GM10266 (cell line): Measurements from ENCODE around the gene SFN.
"Not testable (repeated sequence)": the region's sequence is repeated elsewhere in the genome, so short reads cannot be mapped to it uniquely, and the experiment has no call there.

ENCODE experiments used
- DNase-seq: peaks from one replicate; pipeline ENCODE4 v3.0.0; 2012; ENCODE audit errors: extremely low spot score
- TF ChIP-seq, protein P1 (sequence below): IDR thresholded peaks from 2 replicates; pipeline ENCODE4 v1.5.1; 2012; ENCODE audit warnings: mild to moderate bottlenecking, low read depth; ENCODE audit not compliant: control insufficient read depth, insufficient read depth; ENCODE audit errors: missing control alignments

Gene SFN

GRCh38 chr1:26858891-26859640 is 3.9 kb upstream of the SFN start:
- no peak for DNase-seq
- TF ChIP-seq, protein P1, sequence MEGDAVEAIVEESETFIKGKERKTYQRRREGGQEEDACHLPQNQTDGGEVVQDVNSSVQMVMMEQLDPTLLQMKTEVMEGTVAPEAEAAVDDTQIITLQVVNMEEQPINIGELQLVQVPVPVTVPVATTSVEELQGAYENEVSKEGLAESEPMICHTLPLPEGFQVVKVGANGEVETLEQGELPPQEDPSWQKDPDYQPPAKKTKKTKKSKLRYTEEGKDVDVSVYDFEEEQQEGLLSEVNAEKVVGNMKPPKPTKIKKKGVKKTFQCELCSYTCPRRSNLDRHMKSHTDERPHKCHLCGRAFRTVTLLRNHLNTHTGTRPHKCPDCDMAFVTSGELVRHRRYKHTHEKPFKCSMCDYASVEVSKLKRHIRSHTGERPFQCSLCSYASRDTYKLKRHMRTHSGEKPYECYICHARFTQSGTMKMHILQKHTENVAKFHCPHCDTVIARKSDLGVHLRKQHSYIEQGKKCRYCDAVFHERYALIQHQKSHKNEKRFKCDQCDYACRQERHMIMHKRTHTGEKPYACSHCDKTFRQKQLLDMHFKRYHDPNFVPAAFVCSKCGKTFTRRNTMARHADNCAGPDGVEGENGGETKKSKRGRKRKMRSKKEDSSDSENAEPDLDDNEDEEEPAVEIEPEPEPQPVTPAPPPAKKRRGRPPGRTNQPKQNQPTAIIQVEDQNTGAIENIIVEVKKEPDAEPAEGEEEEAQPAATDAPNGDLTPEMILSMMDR: no peak

DNA sequence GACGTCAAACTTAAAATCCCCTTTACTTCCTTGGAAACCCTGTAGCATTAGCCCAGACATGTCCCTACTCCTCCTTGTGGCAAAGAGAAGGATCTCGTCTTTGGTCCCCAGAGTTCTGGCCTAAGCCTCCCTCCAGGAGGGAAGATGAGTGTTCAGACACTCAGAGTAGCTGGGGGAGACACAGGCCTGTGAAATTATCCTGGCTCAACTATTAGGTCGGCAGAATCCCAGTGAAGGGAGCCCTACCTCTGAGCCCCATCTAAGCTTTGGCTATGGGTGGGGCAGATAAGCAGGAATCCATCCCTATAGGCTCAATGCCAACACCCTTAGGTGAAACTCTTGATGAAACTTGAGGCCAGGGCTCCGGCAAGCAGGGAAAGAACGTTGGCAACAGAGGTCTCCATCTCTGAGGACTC is 1.7 kb upstream of the SFN start:
- DNase-seq: no peak
- TF ChIP-seq, protein P1: no peak

DNA sequence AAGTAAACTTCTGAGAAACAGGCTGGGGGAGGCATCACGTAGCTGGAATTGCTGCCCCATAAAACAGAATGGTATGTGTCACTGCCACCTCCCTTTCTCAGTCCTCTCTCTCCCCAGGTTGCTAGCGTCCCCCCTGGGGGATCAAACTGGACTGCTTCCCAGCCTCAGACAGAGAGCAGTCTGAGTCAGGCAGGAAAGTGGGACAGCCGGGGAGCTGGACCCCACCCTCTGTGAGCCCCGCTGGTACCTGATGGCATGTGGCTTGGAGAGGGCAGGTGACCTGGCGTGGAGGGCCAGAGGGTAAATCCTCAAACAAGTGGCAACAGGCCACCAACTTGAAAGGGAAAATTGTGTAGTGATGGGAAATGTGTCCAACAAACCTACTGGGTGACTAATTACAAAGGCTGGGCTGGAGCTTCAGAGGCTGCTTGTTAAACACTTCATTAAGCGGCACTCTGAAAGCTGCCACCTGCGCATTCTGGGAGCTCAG is 1.0 kb upstream of the SFN start:
- no peak for DNase-seq
- TF ChIP-seq, protein P1: no peak

- TF ChIP-seq, protein P1: no peak
- no peak for DNase-seq
Observed at GRCh38 chr1:26863685-26864077, 732 bp downstream of the SFN start.

DNA sequence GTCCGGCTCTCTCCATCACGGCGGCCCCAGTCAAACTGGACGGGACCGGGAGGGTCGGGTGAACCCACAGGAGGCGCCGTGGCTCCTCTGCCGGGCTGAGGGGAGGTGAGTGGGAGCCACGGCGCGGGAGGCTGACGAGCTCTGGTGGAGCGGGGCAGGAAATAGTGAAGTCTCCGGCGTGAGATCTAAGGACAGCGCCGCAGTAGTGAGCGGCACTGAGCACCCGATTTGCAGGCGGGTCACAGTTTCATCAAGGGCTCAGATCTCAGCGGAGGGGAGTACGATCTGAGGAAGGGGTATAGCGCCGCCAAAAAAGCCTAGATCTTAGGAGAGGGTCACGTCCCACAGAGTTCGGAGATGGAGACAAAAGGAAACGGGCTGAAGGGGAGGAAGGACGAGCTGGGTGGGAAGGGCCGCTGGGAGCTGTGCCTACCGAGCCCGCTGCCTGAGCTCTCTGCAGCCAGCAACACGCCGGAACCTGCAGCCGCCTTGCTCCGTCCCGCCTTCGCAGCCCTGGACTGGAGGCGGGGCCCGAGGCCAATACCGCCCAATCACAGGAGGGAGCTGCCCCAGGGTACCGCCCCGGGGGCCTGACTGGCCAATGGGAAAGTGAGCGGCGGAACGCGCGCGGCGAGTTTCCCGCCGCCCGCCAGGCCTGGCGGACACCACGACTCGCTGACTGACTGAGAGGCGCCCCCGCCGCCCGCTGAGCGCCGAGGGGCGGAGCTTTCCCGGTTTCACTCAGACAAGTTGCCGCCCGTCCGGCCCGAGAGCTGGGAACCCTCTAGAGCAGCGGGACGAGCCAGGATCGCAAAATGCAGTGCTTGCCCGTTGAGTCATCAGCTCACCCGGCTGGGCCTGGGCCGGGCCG is 1.9 kb downstream of the SFN start:
- TF ChIP-seq, protein P1: no peak
- DNase-seq: peak; percentile 95

GRCh38 chr1:26873097-26873496 is 10.1 kb downstream of the SFN start:
- not testable (repeated sequence) for DNase-seq

GRCh38 chr1:26874896-26875295 is 11.9 kb downstream of the SFN start:
- TF ChIP-seq, protein P1: no peak
- DNase-seq: no peak
